Measurements from ENCODE around the gene UBN1.

DNA sequence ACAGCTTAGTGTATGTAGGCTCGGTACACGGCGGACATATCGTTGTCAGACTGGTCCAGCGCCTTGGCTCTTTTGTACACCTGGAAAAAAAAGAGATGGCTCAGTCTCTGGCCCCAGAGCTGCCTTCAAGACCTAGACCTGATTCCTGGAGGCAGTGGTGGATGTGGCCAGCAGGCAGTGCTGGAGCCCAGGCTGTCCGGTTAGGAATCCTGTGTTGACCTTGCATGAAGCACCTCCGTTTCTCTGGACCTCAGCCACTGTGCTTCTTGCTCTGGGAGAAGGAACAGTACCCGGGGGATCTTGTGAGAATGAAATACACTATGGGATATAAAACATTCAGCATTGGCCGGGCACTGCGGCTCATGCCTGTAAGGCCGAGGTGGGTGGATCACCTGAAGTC lies 42.0 kb upstream of the UBN1 start:
- TF ChIP-seq ZNF274 (IDR thresholded peaks at IDR 0.05; ENCODE audit: low read depth, low read length) (no peak), SUZ12 (IDR thresholded peaks at IDR 0.05; ENCODE audit: extremely low read depth, insufficient read depth, insufficient read length) (no peak), YY1 (IDR thresholded peaks at IDR 0.05; ENCODE audit: insufficient read depth, insufficient read length) (no peak)
